Breast epithelium (tissue), 4 donors: Measurements from ENCODE around the gene DCAF8. TPM values are rescaled to one million over a fixed set of nuclear protein-coding genes. Genes with fewer than 3 reads are reported as not detected.
A peak's percentile ranks its signal among the peaks of the same experiment; 100 is the strongest.
"Not testable (repeated sequence)": the region's sequence is repeated elsewhere in the genome, so short reads cannot be mapped to it uniquely, and the experiment has no call there.

Source experiments
- DNase-seq, 2 donors: peaks; one replicate each; pipeline ENCODE4 v3.0.0-alpha.2; 2019; ENCODE audit warnings: low spot score in 2 of 2
- H3K27ac ChIP-seq, 2 donors: fragments of 200-600 bp; sonication (generic) in 1 of 2; one replicate each; pipeline ENCODE4 v1.5.1; 2016 to 2019; ENCODE audit warnings: mild to moderate bottlenecking in 1 of 2
- H3K27me3 ChIP-seq, 2 donors: fragments of 200-600 bp; sonication (generic) in 1 of 2; one replicate each; pipeline versions ENCODE4 v1.5.1 to v1.6.0; 2017 to 2019; ENCODE audit warnings: control low read depth in 1 of 2, mild to moderate bottlenecking in 1 of 2
- H3K36me3 ChIP-seq: fragments of 200-600 bp; one replicate; pipeline ENCODE4 v1.5.1; 2019
- H3K4me1 ChIP-seq, 2 donors: fragments of 200-600 bp; sonication (generic); one replicate each; pipeline ENCODE4 v1.5.1; 2016 to 2019; ENCODE audit warnings: control low read depth in 1 of 2
- H3K4me3 ChIP-seq, 3 donors: fragments of 200-600 bp; sonication (generic); 1 replicate in 2 of 3; 2 replicates in 1 of 3; pipeline ENCODE4 v1.5.1; 2016 to 2019; ENCODE audit warnings: mild to moderate bottlenecking in 3 of 3, moderate library complexity in 2 of 3
- H3K9me3 ChIP-seq, 2 donors: fragments of 200-600 bp; sonication (generic) in 1 of 2; one replicate each; pipeline ENCODE4 v1.5.1; 2016 to 2019; ENCODE audit warnings: control low read depth in 1 of 2
- CTCF ChIP-seq, 3 donors: fragments of 450-650 bp; IDR thresholded peaks; one replicate each; pipeline ENCODE4 v1.5.1; 2016 to 2017; ENCODE audit warnings: antibody characterized with exemption in 3 of 3, mild to moderate bottlenecking in 3 of 3, moderate library complexity in 3 of 3
- POLR2A ChIP-seq: fragments of 450-650 bp; IDR thresholded peaks from one replicate; pipeline ENCODE4 v1.6.1; 2016; ENCODE audit warnings: antibody characterized with exemption, mild to moderate bottlenecking, moderate library complexity
- POLR2AphosphoS5 ChIP-seq, 3 donors: sonication (generic); formaldehyde crosslinking; IDR thresholded peaks; one replicate each; pipeline ENCODE4 v1.6.1; 2017; ENCODE audit warnings: antibody characterized with exemption in 3 of 3
- intact Hi-C: fragments of 100-400 bp; cut with DNase I; formaldehyde crosslinking; loops from one replicate; pipeline ENCODE4 v1.15.1; 2023; ENCODE audit warnings: low total_unique reads
- total RNA-seq, 3 donors: library from RNA; depleted of rRNA; stranded (reverse); fragments of >200 nt; gene quantifications; one replicate each; pipeline ENCODE4 v1.1.0, GENCODE V29; 2016

DCAF8 gene
- total RNA-seq, 3 donors from 2014 or later, result 161 to 195 (median 161) TPM

- Histone ChIP-seq H3K9me3 (no peaks in the 10 kb centered on the region), H3K4me1 (no peaks in the 10 kb centered on the region), H3K36me3 (peaks cover 44% of the 10 kb centered on the region), H3K27me3 (no peaks in the 10 kb centered on the region), H3K4me3 (no peak overlapping the region), H3K27ac (no peak overlapping the region)
- intact Hi-C loops, result no loop called here
- DNase-seq, result peak; percentile 63 to 68
- TF ChIP-seq CTCF (IDR thresholded peaks at IDR 0.05) (peak; percentile 69 to 90 (median 73)), POLR2AphosphoS5 (IDR thresholded peaks at IDR 0.05) (peak in 1 of 3 donors; percentile 26), POLR2A (no peak)
Measured at GRCh38 chr1:160291248-160292220, 29.2 kb upstream of the DCAF8 start.

DNA sequence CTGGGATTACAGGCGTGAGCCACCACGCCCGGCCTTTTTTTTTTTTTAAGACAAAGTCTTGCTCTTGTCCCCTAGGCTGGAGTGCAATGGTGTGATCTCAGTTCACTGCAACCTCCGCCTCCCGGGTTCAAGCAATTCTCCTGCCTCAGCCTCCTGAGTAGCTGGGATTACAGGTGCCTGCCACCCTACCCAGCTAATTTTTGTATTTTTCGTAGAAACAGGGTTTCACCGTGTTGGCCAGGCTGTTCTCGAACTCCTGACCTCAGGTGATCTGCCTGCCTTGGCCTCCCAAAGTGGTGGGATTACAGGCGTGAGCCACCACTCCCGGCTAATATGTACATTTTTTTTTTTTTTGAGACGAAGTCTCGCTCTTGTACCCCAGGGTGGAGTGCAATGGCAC is 25.4 kb upstream of the DCAF8 start:
- intact Hi-C loops, H3K27ac ChIP-seq: not testable (repeated sequence)
- H3K4me1 ChIP-seq, result peaks cover 0 to 16% of the 10 kb centered on the region in 2 donors

DNA sequence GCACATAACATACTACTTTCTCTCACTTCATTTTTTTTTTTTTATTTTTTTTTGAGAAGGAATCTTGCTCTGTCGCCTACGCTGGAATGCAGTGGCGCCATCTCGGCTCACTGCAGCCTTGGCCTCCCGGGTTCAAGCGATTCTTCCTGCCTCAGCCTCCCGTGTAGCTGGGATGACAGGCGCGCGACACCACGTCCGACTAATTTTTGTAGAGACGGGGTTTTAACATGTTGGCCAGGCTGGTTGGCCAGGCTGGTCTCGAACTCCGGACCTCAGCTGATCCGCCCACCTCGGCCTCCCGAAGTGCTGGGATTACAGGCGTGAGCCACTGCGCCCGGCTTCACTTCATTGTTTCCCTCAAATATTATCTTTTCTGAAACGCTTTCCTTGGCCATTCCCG is 23.2 kb upstream of the DCAF8 start:
- Histone ChIP-seq H3K9me3 (no peaks in the 10 kb centered on the region), H3K4me3 (peak overlapping the region; percentile 75 to 97 (median 91)), H3K27me3 (no peaks in the 10 kb centered on the region), H3K4me1 (peaks cover 0 to 17% of the 10 kb centered on the region in 2 donors), H3K27ac (peak overlapping the region in 1 of 2 donors; percentile 93), H3K36me3 (peaks cover 11% of the 10 kb centered on the region)
- DNase-seq, result no peak
- no peak for TF ChIP-seq POLR2A
- no peak for TF ChIP-seq CTCF (IDR thresholded peaks at IDR 0.05)
- no peak for TF ChIP-seq POLR2AphosphoS5 (IDR thresholded peaks at IDR 0.05)
- intact Hi-C loops, result no loop called here

More for the DNA sequence above, 25.4 kb upstream of the DCAF8 start:
- not testable (repeated sequence) for H3K27me3 ChIP-seq, DNase-seq, H3K9me3 ChIP-seq, H3K4me3 ChIP-seq
- H3K36me3 ChIP-seq, result peaks cover 23% of the 10 kb centered on the region

DNA sequence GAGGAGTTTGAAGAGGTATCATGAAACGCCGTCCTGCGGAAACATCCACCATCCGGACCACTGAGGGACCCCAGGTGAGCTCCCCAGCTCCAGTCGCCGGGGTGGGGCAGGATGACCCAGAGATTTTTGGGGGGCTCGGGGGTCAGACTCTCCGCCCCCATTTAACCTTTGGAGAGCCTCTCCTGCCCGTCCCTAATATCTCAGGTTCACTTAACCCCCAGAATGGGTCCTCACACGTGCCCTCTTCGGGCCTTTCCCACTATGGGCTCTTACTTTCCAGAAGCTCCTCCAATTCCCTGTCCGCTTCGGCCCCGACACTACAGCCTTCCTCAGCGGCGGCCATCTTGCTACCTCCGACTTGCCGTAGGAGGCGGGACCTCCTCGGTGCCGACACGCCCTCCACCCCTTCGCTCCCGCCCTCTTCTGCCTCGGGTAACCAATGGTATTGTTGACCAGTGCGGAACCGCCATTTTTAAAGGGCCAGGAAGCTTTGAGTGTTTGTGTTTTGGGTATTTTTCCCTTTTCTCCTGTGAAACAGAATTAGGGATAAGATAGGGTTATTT is 22.5 kb upstream of the DCAF8 start, which contains the start of gene PEX19:
TSS of gene PEX19 (minus strand) at position 352 of the 563 bp plus-strand sequence. CDS start at position 343, 9 bp downstream.
- intact Hi-C loops, result no loop called here
- peaks cover 0 to 17% of the 10 kb centered on the region in 2 donors for H3K4me1 ChIP-seq
- no peaks in the 10 kb centered on the region for H3K9me3 ChIP-seq

More for the DNA sequence above, 22.5 kb upstream of the DCAF8 start, which contains the start of gene PEX19:
- H3K27me3 ChIP-seq, result no peaks in the 10 kb centered on the region
- peak; percentile 87 to 96 (median 95) for TF ChIP-seq POLR2AphosphoS5 (IDR thresholded peaks at IDR 0.05)
- TF ChIP-seq POLR2A, result peak; percentile 82
- TF ChIP-seq CTCF (IDR thresholded peaks at IDR 0.05), result no peak
- DNase-seq, result peak; percentile 93 to 95
- peak within 1 kb of the TSS; percentile 75 to 97 (median 91) for H3K4me3 ChIP-seq
- H3K27ac ChIP-seq, result peak within 1 kb of the TSS; percentile 82 to 93
- H3K36me3 ChIP-seq, result peaks cover 8% of the 10 kb centered on the region
